Measurements from ENCODE around the gene EEF1E1. TPM values are rescaled to one million over a fixed set of nuclear protein-coding genes. Genes with fewer than 3 reads are reported as not detected.
A peak's percentile ranks its signal among the peaks of the same experiment; 100 is the strongest.
"Not testable (repeated sequence)": the region's sequence is repeated elsewhere in the genome, so short reads cannot be mapped to it uniquely, and the experiment has no call there.

EEF1E1 gene
- total RNA-seq, 1 experiment from 2014 or later, result 56.3 TPM

DNA sequence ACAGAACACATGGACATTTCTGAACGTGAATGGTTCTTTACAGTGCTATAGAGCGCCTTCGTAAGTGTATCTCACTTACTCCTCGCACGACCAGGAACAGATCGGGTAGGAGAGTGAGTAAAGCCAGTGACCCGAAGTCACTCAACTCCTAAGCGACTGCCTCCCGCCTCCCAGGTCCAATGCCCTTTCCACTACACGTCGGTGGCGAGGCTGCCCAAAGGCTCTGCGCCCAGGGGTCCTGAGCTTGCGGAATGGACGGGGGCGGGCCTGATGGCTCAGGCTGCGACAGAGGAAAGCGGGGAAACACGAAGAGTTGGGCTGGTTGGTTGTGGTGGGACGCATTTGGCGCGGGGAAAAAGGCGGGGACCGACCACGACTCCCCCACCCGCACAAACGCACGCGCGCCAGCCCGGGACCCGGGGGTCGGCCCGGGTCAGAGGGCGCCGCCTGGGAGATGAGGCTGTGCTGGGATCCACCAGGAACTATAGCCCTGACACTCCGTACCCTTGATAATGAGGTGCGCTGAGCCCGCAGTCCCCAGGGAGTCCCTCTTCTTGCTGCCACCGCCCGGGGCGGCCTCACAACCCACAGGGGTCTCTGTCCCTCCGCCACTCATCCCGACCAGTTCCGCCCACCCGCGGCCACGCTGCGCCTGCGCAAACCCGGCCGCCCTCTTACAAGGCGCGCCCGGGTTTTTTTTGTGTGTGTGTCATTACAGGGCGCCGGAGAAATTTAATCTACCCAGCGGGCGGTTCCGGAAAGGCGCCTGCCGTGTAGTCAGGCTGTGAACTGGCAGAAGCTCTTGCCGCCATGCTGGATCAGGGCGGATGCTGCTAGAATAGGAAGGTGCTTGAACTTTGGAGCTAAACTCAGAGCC, 38.3 kb downstream of the EEF1E1 start, which contains the start of gene BLOC1S5:
TSS of gene BLOC1S5 (minus strand) at position 629 of the 877 bp plus-strand sequence. CDS start at position 616, 13 bp downstream.
- peak; percentile 97 for DNase-seq (ENCODE audit: low spot score)

DNA sequence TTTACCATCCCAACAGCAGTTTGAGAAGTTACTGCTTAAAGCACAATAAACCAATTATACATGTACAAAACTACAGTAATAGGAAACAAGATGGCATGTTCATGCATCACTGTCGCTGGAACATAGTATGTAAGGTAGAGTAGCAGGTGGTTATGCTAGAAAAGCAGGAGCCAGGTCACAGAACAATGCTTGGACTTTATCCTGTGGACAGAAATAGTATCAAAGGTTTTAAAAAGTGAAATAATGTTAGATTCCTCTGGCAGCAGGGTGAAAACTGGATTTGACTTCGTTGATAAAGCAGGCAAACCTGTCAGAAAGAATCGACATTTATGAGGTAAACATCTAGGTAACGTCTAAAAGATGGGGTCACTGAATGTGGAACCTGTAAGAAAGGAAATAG, 40.6 kb downstream of the EEF1E1 start:
- no peak for DNase-seq (ENCODE audit: low spot score)

DNA sequence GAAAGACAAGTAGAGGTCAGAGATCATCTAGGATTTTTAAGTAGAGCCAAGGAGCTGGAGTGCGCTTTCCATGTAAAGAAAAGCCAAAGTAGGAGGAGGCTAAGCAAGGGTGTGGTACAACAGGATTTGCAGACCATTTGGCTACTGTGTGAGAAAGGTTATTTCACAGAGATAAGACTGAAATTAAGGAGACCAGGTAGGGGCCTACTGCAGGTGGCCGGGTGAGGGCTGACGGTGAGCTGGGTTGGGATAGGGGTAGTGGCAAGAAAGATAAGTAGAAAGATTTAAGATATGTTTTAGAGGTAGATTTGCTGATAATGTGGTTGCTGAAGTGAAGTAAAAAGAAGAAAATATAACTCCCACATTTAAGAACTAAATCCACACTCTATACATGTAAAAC, 42.0 kb downstream of the EEF1E1 start:
- DNase-seq (ENCODE audit: low spot score), result no peak

DNA sequence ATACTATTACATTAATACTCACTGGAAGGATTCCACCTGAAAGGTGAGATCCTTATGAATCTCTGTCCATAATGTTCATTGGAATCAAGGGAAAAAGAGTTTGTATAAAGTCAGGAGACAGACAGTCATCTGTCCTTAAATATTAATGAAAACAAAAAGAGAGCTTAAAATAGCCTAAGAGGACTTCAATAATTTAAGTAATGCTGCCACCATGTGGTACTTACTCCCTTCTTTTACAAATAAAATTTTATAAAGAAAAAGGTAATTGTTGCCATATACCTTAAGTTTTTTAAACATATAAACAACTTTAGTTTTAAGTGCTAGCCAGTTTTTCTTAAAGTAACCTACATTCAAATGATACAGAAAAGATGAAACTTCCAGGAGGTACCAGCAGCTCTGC, 43.2 kb downstream of the EEF1E1 start:
- DNase-seq (ENCODE audit: low spot score), result no peak

DNA sequence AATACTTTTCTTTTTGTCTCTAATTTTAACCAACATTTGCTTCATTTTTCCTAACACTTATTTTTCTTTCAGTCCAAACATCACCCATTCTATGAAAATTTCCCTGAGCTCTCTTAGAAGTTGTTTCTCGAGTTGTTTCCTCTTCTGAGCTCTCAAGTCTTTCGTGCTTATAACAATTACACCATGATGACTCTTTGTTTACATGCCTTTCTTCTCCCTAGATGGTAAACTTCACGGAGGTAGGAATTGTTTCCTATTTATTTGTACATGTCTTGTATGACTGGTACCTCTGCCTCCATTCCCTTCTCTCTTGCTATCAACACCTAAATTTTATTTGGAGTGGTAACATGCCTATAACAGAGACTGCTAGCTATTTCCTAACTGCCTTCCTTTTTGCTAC, 44.6 kb downstream of the EEF1E1 start:
- no peak for DNase-seq (ENCODE audit: low spot score)

DNA sequence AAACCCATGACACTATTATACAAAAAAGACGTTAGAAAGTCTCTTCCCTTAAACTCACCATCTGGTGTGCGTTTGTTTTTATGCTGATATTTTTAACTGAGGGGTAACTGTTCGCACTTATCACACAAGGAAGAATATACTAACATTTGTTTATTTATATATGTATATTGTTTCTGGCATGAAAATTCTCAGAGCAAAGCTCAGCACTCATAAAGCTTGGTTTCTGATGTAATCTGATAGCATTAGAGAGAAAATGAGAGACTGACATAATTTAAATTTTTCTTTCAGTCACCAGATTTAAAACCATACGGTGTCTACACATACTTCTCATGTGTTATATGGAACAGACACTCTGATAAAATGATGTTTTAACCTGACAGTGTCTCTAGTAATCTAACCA, 45.1 kb downstream of the EEF1E1 start:
- no peak for DNase-seq (ENCODE audit: low spot score)

DNA sequence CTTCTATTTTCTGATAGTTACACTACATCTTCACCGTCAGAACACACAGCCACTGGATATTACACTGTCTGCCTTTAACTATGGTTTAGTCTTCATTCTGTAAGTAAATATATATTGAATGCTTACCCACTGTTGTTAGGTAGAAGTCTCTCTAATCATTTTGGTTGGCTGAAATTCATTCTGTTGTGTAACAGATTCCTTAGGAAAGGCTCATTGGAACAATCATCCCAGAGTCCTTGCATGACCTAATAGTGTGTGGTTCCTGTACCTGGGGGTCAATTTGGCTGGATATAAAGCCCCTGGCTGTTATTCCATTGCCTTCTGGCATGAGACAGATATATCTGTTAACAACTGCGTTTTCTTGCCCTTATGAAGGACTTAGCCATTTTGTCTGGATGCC, 48.1 kb downstream of the EEF1E1 start:
- DNase-seq (ENCODE audit: low spot score), result no peak

DNA sequence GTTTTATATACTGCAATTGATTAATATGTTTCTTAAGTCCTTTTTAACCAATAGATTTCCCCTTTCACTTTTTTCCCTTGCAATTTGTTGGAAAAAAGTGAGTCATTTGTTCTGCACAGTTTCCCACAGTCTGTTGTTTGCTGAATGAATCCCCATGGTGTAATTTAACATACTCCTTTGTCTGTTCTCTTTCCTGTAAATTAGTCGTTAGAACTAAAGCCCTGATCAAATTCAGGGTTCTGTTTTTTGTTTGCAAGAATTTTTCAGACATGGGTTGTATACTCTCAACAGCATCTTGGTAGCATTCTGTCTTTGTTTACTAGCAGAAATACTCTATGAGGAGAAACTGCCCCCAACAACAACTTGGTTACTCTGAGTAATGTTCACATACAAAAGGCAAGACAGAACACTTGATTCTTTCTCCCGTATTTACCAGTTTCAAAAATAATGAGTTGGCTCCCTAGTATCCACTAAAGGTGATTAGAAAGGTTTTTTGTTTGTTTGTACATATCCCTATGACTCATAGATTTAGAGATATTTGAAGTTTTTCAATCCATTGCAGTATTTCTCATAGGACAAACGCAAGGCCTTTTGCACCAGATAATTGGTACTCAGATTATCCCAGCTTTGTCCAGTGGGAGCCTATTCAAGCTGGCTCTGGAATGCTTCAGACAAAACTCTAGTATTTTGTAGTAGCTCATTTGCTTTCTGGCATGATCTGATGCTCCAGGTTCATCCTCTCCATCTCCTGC, 54.6 kb downstream of the EEF1E1 start:
- no peak for DNase-seq (ENCODE audit: low spot score)

DNA sequence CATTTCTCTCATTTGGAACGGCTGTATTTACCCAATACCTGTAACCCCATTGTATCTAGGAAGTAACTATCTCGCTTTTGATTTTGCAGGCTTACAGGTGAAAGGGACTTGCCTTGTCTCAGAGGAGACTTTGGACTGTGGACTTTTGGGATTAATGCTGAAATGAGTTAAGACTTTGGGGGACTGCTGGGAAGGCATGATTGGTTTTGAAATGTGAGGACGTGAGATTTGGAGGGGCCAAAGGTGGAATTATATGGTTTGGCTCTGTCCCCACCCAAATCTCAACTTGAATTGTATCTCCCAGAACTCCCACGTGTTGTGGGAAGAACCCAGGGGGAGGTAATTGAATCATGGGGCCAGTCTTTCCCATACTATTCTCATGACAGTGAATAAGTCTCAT, 56.6 kb downstream of the EEF1E1 start:
- DNase-seq (ENCODE audit: low spot score), result not testable (repeated sequence)

DNA sequence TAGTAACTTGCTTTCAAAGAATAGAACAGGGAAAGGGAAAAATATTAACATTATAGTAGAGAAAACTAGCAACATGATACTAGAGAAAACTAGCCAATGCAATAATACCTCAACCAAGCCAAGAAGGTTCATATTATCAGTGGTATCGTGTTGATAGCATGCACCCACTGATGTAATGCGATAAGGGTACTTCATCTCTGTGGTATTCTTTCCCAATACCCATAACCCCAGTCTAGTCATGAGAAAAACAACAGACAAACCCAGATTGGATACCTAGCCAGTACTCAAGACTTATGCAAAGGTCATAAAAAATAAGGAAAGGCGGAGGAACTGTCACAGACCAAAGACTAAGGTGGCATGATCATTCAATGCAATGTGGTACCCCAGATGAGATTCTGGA, 59.1 kb downstream of the EEF1E1 start:
- DNase-seq (ENCODE audit: low spot score), result no peak

DNA sequence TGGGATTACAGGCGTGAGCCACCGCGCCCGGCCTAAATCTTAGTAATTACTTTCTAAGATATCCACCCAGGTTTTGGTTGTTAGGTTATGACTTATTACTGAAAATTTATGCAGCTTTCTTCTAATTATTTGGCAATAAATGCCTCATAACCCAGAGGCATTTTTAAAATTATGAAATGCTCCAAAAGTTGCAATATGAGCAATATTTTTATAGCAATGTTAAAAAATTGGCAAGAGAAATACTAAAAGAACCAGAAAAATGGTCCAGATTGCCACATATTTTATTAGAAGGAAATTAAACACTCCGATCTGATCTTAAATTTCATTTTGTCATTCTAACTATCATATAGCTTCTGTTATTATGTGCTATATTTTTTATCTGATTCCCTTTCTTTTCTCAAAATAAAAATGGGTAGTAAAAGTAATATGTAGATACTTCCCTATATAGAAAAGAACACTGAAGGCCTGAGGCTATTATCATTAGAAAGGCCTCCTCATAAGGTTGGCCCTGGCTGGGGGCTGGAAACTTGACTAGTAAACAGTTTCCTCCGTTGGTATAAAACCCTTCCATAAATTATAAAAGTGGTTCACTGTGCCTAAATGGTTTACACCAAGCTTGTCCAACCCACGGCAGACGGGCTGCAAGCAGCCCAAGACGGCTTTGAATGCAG, 60.3 kb downstream of the EEF1E1 start:
- no peak for DNase-seq (ENCODE audit: low spot score)

DNA sequence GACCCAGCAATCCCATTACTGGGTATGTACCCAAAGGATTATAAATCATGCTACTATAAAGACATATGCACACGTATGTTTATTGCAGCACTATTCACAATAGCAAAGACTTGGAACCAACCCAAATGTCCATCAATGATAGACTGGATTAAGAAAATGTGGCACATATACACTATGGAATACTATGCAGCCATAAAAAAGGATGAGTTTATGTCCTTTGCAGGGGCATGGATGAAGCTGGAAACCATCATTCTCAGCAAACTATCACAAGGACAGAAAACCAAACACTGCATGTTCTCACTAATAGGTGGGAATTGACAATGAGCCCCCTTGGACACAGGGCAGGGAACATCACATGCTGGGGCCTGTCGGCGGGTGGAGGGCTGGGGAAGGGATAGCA, 68.2 kb downstream of the EEF1E1 start:
- DNase-seq (ENCODE audit: low spot score), result not testable (repeated sequence)

DNA sequence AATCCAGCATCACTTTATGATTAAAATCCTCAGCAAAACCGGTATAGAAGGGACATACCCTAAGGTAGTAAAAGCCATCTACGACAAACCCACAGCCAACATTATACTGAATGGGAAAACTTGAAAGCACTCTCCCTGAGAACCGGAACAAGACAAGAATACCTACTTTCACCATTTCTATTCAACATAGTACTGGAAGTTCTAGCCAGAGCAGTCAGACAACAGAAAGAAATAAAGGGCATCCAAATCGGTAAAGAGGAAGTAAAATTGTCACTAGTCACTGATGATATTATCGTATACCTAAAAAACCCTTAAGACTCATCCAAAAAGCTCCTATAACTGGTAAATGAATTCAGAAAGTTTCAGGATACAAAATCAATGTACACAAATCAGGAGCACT, 71.4 kb downstream of the EEF1E1 start:
- no peak for DNase-seq (ENCODE audit: low spot score)

Other genes starting within 250 kb of the EEF1E1 start
- gene TXNDC5, start 191.8 kb downstream of the EEF1E1 start, total RNA-seq (2014; rRNA removed; shearing (Covaris generic)), result 140 and 149 TPM in 2 replicates
- gene BLOC1S5, start 38.2 kb downstream of the EEF1E1 start, total RNA-seq (2014; rRNA removed; shearing (Covaris generic)), result 3.5 and 8.4 TPM in 2 replicates